IMR-90 (cell line): ENCODE results near the gene MAMLD1. TPM values are rescaled to one million over a fixed set of nuclear protein-coding genes. Genes with fewer than 3 reads are reported as not detected.
A peak's percentile ranks its signal among the peaks of the same experiment; 100 is the strongest.

Experiments
- ATAC-seq: fragments of 200-7000 bp; cut with Tn5 transposase; 2 replicates; pipeline ENCODE4 v1.9.1; 2020; ENCODE audit warnings: low read depth, mild to moderate bottlenecking, moderate library complexity
- Bru-seq: library from RNA; stranded (reverse); fragments of 400-500 nt; gene quantifications from one replicate; lab custom pipeline; 2021; lab: Mats Ljungman, UMichigan
- BruChase-seq, 2 experiments: library from RNA; stranded (reverse); fragments of 400-500 nt; gene quantifications; one replicate each; lab custom pipeline; 2021; lab: Mats Ljungman, UMichigan
- BruUV-seq: library from RNA; stranded (reverse); fragments of 400-500 nt; replicated peaks from 2 replicates; lab custom pipeline; 2021; lab: Mats Ljungman, UMichigan
- CTCF ChIA-PET: fragments of 300-600 bp; formaldehyde crosslinking; extraction: SDS; loops from one replicate; lab custom pipeline; 2021; ENCODE audit warnings: antibody characterized with exemption; lab: Yijun Ruan, JAX
- POLR2A ChIA-PET: fragments of 300-600 bp; sonication (Branson Sonifier 250); formaldehyde crosslinking; loops from one replicate; lab custom pipeline; 2022; ENCODE audit warnings: antibody characterized with exemption; ENCODE audit not compliant: unreplicated experiment; lab: Charles Lee
- DNase-seq: peaks from one replicate; pipeline ENCODE4 v3.0.0; 2013
- H2AFZ ChIP-seq: replicated peaks from 2 replicates; pipeline ENCODE3; 2013; ENCODE audit warnings: low read length, mild to moderate bottlenecking; ENCODE audit not compliant: poor library complexity
- H2AK5ac ChIP-seq: 2 replicates; pipeline ENCODE4 v1.6.1; 2013; ENCODE audit warnings: low read depth, low read length, inconsistent platforms
- H2AK9ac ChIP-seq: replicated peaks from 2 replicates; pipeline ENCODE3; 2013; ENCODE audit warnings: mild to moderate bottlenecking, low read depth, low read length, moderate library complexity; ENCODE audit not compliant: poor library complexity
- H2BK120ac ChIP-seq: 2 replicates; pipeline ENCODE4 v1.6.1; 2013; ENCODE audit warnings: low read depth, low read length, inconsistent platforms
- H2BK15ac ChIP-seq: 3 replicates; pipeline ENCODE4 v1.6.1; 2013; ENCODE audit warnings: low read depth, low read length, inconsistent platforms
- H2BK20ac ChIP-seq: 2 replicates; pipeline ENCODE4 v1.6.1; 2013; ENCODE audit warnings: low read depth, mild to moderate bottlenecking, inconsistent platforms, low read length, moderate library complexity
- H2BK5ac ChIP-seq: 2 replicates; pipeline ENCODE4 v1.6.1; 2013; ENCODE audit warnings: mild to moderate bottlenecking, low read depth, low read length, inconsistent platforms; ENCODE audit not compliant: poor library complexity, severe bottlenecking
- H3K14ac ChIP-seq: replicated peaks from 2 replicates; pipeline ENCODE4 v1.6.1; 2013; ENCODE audit warnings: low read depth, low read length, inconsistent platforms
- H3K18ac ChIP-seq: 2 replicates; pipeline ENCODE4 v1.6.1; 2013; ENCODE audit warnings: low read depth, low read length, control low read depth
- H3K23ac ChIP-seq: 2 replicates; pipeline ENCODE4 v1.6.1; 2013; ENCODE audit warnings: low read depth, low read length, inconsistent platforms
- H3K27ac ChIP-seq: 2 replicates; pipeline ENCODE4 v1.5.1; 2013; ENCODE audit warnings: mild to moderate bottlenecking, control low read depth, low read length; ENCODE audit not compliant: insufficient read depth
- H3K27me3 ChIP-seq: 2 replicates; pipeline ENCODE4 v1.6.1; 2013; ENCODE audit warnings: low read length; ENCODE audit not compliant: control insufficient read depth, insufficient read depth
- H3K36me3 ChIP-seq: 2 replicates; pipeline ENCODE4 v1.6.1; 2013; ENCODE audit warnings: low read length, mixed read lengths; ENCODE audit not compliant: control insufficient read depth, insufficient read depth
- H3K4ac ChIP-seq: 2 replicates; pipeline ENCODE4 v1.6.1; 2013; ENCODE audit warnings: low read depth, low read length, inconsistent platforms
- H3K4me1 ChIP-seq: 2 replicates; pipeline ENCODE4 v1.6.1; 2013; ENCODE audit warnings: low read length, mixed read lengths; ENCODE audit not compliant: control insufficient read depth, insufficient read depth
- H3K4me2 ChIP-seq: 2 replicates; pipeline ENCODE4 v1.6.1; 2013; ENCODE audit warnings: low read depth, mild to moderate bottlenecking, control low read depth, low read length, moderate library complexity
- H3K4me3 ChIP-seq: 2 replicates; pipeline ENCODE4 v1.5.1; 2013; ENCODE audit warnings: low read depth, mild to moderate bottlenecking, control low read depth, low read length, moderate library complexity; ENCODE audit not compliant: insufficient read depth
- H3K56ac ChIP-seq: 2 replicates; pipeline ENCODE4 v1.6.1; 2013; ENCODE audit warnings: low read length, inconsistent platforms; ENCODE audit not compliant: insufficient read depth; ENCODE audit errors: extremely low read depth
- H3K79me1 ChIP-seq, 2 experiments: 2 replicates each; pipeline ENCODE4 v1.6.1; 2013; ENCODE audit warnings: low read length in 2 of 2, inconsistent platforms in 1 of 2, low read depth in 1 of 2
- H3K9ac ChIP-seq: 2 replicates; pipeline ENCODE4 v1.6.1; 2013; ENCODE audit warnings: low read depth, low read length, control low read depth
- H3K9me1 ChIP-seq: 2 replicates; pipeline ENCODE4 v1.6.1; 2013; ENCODE audit warnings: low read length, inconsistent platforms; ENCODE audit not compliant: insufficient read depth
- H3K9me3 ChIP-seq: 2 replicates; pipeline ENCODE4 v1.6.1; 2013; ENCODE audit warnings: low read length; ENCODE audit not compliant: control insufficient read depth, insufficient read depth
- H4K20me1 ChIP-seq: 2 replicates; pipeline ENCODE4 v1.6.1; 2013; ENCODE audit warnings: low read length, inconsistent platforms; ENCODE audit not compliant: insufficient read depth
- H4K5ac ChIP-seq: 2 replicates; pipeline ENCODE4 v1.6.1; 2013; ENCODE audit warnings: mild to moderate bottlenecking, low read depth, low read length, control low read depth
- H4K8ac ChIP-seq, 2 experiments: 2 replicates each; pipeline ENCODE4 v1.6.1; 2013; ENCODE audit warnings: low read depth in 2 of 2, low read length in 2 of 2, control low read depth in 1 of 2, inconsistent platforms in 1 of 2
- H4K91ac ChIP-seq: 2 replicates; pipeline ENCODE4 v1.6.1; 2013; ENCODE audit warnings: low read depth, low read length, inconsistent platforms; ENCODE audit not compliant: insufficient read depth
- ELK1 ChIP-seq: fragments of 150-350 bp; IDR thresholded peaks from 2 replicates; pipeline ENCODE4 v1.6.1; 2016; ENCODE audit warnings: low read depth, mild to moderate bottlenecking, low read length, moderate library complexity, borderline replicate concordance
- MAFK ChIP-seq: IDR thresholded peaks from 2 replicates; pipeline ENCODE4 v1.6.1; 2012; ENCODE audit warnings: low read depth, low read length, improper control_type of control experiment
- MAZ ChIP-seq: IDR thresholded peaks from 2 replicates; pipeline ENCODE4 v1.6.1; 2012; ENCODE audit warnings: low read depth, mild to moderate bottlenecking, low read length, improper control_type of control experiment, moderate library complexity, borderline replicate concordance
- NFE2L2 ChIP-seq: fragments of 150-350 bp; IDR thresholded peaks from 2 replicates; pipeline ENCODE4 v1.6.1; 2016; ENCODE audit warnings: low read depth, mild to moderate bottlenecking, low read length
- RAD21 ChIP-seq: IDR thresholded peaks from 2 replicates; pipeline ENCODE4 v1.6.1; 2012; ENCODE audit warnings: low read length, improper control_type of control experiment
- SMC3 ChIP-seq: fragments of 150-350 bp; IDR thresholded peaks from 2 replicates; pipeline ENCODE4 v1.6.1; 2016; ENCODE audit warnings: low read depth, mild to moderate bottlenecking, antibody characterized with exemption, low read length, moderate library complexity
- WGBS, 2 experiments: methylation state at CpG; one replicate each; pipeline versions ENCODE4 v1.1.5 to v1.1.7; 2013; ENCODE audit warnings: missing lambda C conversion rate in 2 of 2; ENCODE audit not compliant: insufficient read length in 1 of 2; ENCODE audit errors: extremely low coverage in 2 of 2; 5-methylcytosine and 5-hydroxymethylcytosine counted together
- dilution Hi-C: fragments of 300-500 bp; cut with HindIII; formaldehyde crosslinking; loops from one replicate; pipeline ENCODE4 v1.14.3; 2018; ENCODE audit warnings: low sequenced_read_pairs; ENCODE audit not compliant: unreplicated experiment
- in situ Hi-C: fragments of 300-500 bp; cut with MboI; formaldehyde crosslinking; loops from 3 replicates; pipeline ENCODE4 v1.14.3; 2019; ENCODE audit warnings: low sequenced_read_pairs, inconsistent platforms, mixed read lengths
- intact Hi-C: fragments of 100-400 bp; cut with micrococcal nuclease; formaldehyde crosslinking; loops from 2 replicates; pipeline ENCODE4 v1.10.0; 2022
- long read RNA-seq: library from polyadenylated mRNA; unstranded; transcript quantifications from one replicate; pipeline ENCODE4 v2.0.0, GENCODE V29; 2021; ENCODE audit not compliant: unreplicated experiment
- polyA plus RNA-seq, 3 experiments: library from polyadenylated mRNA; depleted of rRNA; stranded (reverse); fragments of >200 nt; gene quantifications; 2 replicates each; pipeline ENCODE4 v1.2.3, GENCODE V29; 2012; ENCODE audit warnings: low replicate concordance in 1 of 3
- total RNA-seq: library from RNA; depleted of rRNA; stranded (reverse); fragments of >200 nt; gene quantifications from 2 replicates; pipeline ENCODE4 v1.2.3, GENCODE V29; 2012; rRNA removed
- TF ChIP-seq, protein P1 (sequence below): conservative IDR thresholded peaks from 2 replicates; pipeline ENCODE4 v1.5.1; 2012; ENCODE audit warnings: mild to moderate bottlenecking, low read depth, low read length, improper control_type of control experiment

The MAMLD1 gene, protein sequence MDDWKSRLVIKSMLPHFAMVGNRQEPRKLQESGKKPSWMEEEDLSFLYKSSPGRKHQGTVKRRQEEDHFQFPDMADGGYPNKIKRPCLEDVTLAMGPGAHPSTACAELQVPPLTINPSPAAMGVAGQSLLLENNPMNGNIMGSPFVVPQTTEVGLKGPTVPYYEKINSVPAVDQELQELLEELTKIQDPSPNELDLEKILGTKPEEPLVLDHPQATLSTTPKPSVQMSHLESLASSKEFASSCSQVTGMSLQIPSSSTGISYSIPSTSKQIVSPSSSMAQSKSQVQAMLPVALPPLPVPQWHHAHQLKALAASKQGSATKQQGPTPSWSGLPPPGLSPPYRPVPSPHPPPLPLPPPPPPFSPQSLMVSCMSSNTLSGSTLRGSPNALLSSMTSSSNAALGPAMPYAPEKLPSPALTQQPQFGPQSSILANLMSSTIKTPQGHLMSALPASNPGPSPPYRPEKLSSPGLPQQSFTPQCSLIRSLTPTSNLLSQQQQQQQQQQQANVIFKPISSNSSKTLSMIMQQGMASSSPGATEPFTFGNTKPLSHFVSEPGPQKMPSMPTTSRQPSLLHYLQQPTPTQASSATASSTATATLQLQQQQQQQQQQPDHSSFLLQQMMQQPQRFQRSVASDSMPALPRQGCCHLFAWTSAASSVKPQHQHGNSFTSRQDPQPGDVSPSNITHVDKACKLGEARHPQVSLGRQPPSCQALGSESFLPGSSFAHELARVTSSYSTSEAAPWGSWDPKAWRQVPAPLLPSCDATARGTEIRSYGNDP
- 1.4 TPM in 2 replicates for total RNA-seq
- polyA plus RNA-seq (2012; rRNA removed): 10.6 and 11.0 TPM in 2 replicates
- polyA plus RNA-seq (2012; cell fraction: cytosol; rRNA removed): 4.8 and 7.3 TPM in 2 replicates
- polyA plus RNA-seq (2012; cell fraction: nucleus; rRNA removed; ENCODE audit: low replicate concordance): 34.4 and 43.8 TPM in 2 replicates
- Bru-seq, nascent RNA: percentile 87 among the genes with signal in this experiment
- BruChase-seq, experiment 1, labeled RNA remaining after a 6-hour chase: percentile 78 among the genes with signal in this experiment
- percentile 87 among the genes with signal in this experiment for BruChase-seq, experiment 2, labeled RNA remaining after a 2-hour chase
- long read RNA-seq, partial matches to known transcripts: 12 of 16 reads
- long read RNA-seq, other reads (novel, unspliced or antisense): 4 of 16 reads

DNA sequence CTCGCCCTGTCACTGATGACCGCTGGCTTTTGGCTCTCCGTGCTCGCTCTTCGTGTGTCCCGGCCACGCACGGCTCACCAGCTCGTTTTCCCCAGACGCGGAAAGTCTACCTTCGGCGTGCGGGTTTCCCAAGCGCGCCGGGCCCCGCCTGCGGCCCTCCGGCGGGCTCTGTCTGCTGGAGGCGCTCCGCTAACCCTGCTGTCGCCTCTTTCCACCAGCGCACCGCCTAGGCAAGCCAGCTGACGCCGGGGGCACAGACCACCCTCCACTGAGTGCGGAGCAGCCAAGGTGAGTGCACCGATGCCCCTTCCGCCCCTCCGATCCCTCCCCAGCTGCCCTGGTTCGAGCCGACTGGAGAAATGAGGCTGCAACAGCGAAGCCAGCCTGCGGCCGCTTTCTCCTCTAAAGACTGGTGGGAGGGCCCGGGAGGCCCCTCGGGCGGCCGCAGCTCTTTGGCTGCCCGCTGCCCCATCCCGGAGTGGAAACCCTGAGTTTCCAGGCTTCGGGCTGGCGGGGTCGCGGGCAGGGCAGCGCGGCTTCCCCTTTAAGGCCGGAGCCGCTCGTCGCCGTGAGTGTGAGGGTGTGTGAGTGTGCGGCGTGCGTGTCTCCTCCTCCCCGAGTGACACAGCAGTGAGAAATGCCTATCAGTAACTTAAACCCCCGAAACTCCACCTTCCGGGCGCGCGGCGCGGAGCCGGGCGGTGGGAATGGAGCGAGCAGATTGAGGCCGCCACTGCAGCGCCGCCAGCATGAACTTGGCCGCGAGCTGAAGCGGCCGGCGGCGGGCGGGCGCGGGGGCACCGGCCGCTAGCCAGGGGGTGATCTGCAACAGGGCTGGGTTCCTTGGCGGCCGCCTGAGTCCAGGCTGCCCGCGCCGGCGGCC, at the start of gene MAMLD1:
MAMLD1 (plus strand) TSS at position 719 of the 883 bp plus-strand sequence. CDS start 82,200 bp downstream, outside the sequence.
- H2BK15ac ChIP-seq: no peak within 1 kb of the TSS
- no TSS peak for BruUV-seq
- 43% methylated on average over 32 of the region's 88 CpGs; no CpG with 5 or more reads in 1 of the 2 experiments for WGBS, 2 experiments
- peak within 1 kb of the TSS; percentile 92 for H3K27ac ChIP-seq
- ChIA-PET CTCF (no interaction called here), POLR2A (no interaction called here)
- H2BK120ac ChIP-seq: peak within 1 kb of the TSS; percentile 73
- dilution Hi-C loops (no loop called here), in situ Hi-C loops (loop anchor here (25.0 kb wide), 2 partner anchors 349 to 401 kb away; no protein-coding TSS in a partner anchor), intact Hi-C loops (loop anchor here (1.0 to 10.0 kb wide), 7 partner anchors 211 to 413 kb away; no protein-coding TSS in a partner anchor)
- H4K20me1 ChIP-seq: no peaks in the 10 kb centered on the region
- H2BK20ac ChIP-seq: 0 out of 2 replicates have a peak within 1 kb of the TSS, but pooled peaks have one; percentile 29
- H4K91ac ChIP-seq: peak within 1 kb of the TSS; percentile 54; the same call in 1 of the 2 replicates
- H3K9me3 ChIP-seq: no peaks in the 10 kb centered on the region
- peak within 1 kb of the TSS; percentile 87 for H3K23ac ChIP-seq
- peak within 1 kb of the TSS; percentile 77 for H3K4me2 ChIP-seq
- peak within 1 kb of the TSS; percentile 4; the same call in 1 of the 2 replicates for H3K18ac ChIP-seq
- peak within 1 kb of the TSS; percentile 81 for H2AK9ac ChIP-seq
- DNase-seq (peak; percentile 84), ATAC-seq (peak; percentile 56)
- peak within 1 kb of the TSS; percentile 82 for H3K14ac ChIP-seq
- peak within 1 kb of the TSS; percentile 77 for H2BK5ac ChIP-seq
- peaks cover 0 to 18% of the 10 kb centered on the region in 2 experiments; a peak in 1 of 4 replicates for H3K79me1 ChIP-seq
- no peaks in the 10 kb centered on the region for H3K36me3 ChIP-seq
- H3K4me1 ChIP-seq: peaks cover 2% of the 10 kb centered on the region
- no peaks in the 10 kb centered on the region for H3K9me1 ChIP-seq
- peak within 1 kb of the TSS; percentile 73 for H3K4ac ChIP-seq
- H4K8ac ChIP-seq: peak within 1 kb of the TSS in 1 of 2 experiments; percentile 38; a peak in 1 of 4 replicates
- peak within 1 kb of the TSS; percentile 43 for H2AK5ac ChIP-seq
- H3K56ac ChIP-seq: peak within 1 kb of the TSS; percentile 65; the same call in 1 of the 2 replicates
- peak within 1 kb of the TSS; percentile 83 for H3K4me3 ChIP-seq
- peak within 1 kb of the TSS; percentile 88 for H2AFZ ChIP-seq
- 0 out of 2 replicates have a peak within 1 kb of the TSS, but pooled peaks have one; percentile 25 for H4K5ac ChIP-seq
- no peaks in the 10 kb centered on the region; the same call in 1 of the 2 replicates for H3K27me3 ChIP-seq
- peak within 1 kb of the TSS; percentile 77 for H3K9ac ChIP-seq
- TF ChIP-seq, protein P1, sequence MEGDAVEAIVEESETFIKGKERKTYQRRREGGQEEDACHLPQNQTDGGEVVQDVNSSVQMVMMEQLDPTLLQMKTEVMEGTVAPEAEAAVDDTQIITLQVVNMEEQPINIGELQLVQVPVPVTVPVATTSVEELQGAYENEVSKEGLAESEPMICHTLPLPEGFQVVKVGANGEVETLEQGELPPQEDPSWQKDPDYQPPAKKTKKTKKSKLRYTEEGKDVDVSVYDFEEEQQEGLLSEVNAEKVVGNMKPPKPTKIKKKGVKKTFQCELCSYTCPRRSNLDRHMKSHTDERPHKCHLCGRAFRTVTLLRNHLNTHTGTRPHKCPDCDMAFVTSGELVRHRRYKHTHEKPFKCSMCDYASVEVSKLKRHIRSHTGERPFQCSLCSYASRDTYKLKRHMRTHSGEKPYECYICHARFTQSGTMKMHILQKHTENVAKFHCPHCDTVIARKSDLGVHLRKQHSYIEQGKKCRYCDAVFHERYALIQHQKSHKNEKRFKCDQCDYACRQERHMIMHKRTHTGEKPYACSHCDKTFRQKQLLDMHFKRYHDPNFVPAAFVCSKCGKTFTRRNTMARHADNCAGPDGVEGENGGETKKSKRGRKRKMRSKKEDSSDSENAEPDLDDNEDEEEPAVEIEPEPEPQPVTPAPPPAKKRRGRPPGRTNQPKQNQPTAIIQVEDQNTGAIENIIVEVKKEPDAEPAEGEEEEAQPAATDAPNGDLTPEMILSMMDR: peak; percentile 26
- no peak for TF ChIP-seq ELK1
- no peak; the same call in 1 of the 2 replicates for TF ChIP-seq MAZ
- peak; percentile 20; the same call in 1 of the 2 replicates for TF ChIP-seq SMC3
- TF ChIP-seq NFE2L2: no peak
- TF ChIP-seq MAFK: no peak
- no peak for TF ChIP-seq RAD21
